Stimulated activated CD8-positive, alpha-beta memory T cell treated with anti-CD3 and anti-CD28 coated beads, Interleukin-15, amount 100 ng/mL, for 48 hours (primary cell): ENCODE measurements around the gene EXOC6B.
A peak's percentile ranks its signal among the peaks of the same experiment; 100 is the strongest.

Experiments used
- DNase-seq, 2 donors: peaks; one replicate each; pipeline ENCODE4 v3.0.0-alpha.2; 2020; ENCODE audit warnings: low read depth in 2 of 2

The EXOC6B gene

DNA sequence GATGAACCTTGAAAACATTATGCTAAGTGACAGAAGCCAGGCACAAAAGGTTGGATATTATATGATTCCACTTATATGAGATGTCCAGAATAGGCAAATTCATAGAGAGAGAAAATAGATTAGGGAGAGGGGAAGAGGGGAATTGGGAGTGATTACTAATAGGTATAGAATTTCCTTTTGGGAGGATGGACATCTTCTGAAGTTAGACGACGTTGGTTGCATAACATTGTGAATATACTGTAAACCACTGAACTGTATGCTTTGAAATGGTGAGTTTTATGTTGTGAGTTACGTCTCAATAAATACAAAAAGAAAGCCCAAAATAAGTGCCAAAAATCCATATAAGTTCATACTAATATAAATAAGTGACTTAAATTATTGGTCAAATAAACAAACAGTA lies 659.6 kb downstream of the EXOC6B start:
- DNase-seq: no peak

DNA sequence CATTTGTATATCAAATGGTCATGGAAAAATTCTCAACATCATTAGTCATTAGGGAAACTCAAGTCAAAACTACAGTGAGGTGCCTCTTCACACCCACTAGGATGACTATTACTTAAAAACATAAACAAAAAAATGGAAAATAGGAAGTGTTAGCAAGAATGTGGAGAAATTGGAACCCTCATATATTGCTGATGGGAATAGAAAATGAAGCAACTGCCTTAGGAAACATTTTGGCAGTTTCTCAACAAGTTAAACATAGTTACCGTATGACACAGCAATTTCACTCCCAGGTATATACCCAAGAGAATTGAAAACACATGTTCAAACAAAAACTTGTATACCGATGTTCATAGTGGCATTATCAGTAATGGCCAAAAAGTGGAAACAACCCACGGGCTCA lies 660.0 kb downstream of the EXOC6B start:
- DNase-seq: no peak

DNA sequence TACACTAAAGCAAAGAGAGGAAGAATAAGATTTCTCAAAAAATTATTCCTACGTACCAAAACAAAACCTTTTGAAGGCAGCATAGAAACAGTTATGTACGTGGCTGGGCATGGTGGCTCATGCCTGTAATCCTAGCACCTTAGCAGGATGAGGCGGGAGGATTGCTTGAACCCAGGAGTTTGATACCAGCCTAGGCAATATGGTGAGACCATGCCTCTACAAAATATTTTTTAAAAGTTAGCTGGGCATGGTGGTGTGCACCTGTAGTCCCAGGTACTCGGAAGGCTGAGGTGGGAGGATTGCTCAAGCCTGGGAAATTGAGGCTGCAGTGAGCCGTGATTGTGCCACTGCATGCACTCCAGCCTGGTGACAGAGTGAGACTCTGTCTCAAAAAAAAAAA lies 663.3 kb downstream of the EXOC6B start:
- DNase-seq: no peak

DNA sequence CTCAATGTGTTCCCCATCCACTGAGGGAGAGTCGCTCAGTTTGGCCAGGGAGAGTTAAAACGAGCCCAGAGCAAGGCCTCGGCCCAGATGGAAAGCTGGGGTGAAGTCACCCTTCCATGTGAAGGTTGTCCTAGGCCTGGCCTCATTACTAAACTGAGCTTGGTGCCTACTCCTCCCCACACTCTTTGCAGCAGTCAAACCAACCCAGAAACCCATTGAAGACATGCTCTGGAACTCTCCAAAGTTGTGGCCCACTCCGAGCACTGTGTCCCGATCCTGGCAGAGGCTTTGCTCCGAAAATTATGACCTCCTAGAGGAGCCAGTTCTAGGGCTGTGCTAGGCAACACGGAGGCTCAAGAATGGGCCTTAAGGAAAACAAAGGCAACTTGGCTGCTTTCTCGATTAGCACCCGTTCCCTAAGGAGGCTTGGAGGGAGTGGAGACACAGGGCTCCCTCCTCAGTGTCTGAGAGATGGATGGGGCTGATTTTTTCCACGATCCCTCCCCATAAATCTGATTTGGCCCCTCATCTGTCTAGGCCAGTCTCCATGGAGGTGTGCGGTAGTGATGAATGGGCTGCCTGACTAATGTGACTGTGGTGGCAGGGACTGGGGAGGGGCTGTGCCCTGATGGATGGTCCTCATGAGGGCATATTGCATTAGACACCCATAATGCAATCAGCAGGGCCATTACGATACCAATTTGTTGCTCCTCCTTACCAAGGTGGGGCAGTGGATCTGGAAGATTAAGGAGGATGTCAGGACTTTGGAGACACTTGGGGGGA lies 666.4 kb downstream of the EXOC6B start:
- DNase-seq: no peak

DNA sequence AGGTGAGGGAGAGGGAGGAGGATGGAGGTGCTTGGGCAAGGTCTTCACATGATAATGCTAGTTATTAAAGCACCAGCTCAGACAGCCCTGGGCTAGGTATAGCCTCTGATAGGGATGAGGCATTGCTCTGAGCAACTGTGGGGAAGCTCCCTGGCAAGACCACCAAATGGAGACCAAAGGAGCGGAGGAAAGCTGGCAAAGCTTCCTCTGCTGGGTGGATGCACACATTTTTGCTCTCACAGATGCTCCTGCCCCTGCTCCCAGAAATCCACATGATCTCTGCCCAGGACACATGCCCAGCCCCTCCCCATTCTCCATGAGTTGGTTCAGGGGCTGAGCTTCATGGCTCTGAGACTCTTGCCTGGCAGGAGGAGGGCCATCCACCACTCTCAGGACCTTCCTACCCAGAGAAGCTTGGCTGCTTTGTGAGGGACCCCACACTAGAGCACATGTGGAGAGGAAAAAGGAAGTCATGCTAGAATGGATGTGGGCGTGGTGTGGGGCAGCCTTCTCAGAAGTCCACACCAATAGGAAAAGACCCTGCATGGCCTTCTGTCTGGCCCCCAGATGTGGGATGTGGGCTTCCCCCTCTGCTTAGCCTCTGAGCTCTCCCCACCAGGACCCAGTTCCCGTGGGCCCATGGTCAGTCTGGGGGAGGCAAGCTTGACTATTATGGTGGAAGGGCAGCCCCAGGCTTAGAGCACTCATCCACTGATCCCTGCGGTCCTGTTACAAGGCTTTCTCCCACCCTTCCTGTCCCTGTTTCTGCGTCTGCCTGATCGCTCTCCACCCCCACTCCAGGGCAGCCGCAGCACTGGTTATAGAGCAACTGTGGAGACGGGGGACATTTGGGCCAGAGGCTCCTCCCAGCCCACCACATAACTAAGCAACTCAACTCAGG lies 667.7 kb downstream of the EXOC6B start:
- no peak for DNase-seq

DNA sequence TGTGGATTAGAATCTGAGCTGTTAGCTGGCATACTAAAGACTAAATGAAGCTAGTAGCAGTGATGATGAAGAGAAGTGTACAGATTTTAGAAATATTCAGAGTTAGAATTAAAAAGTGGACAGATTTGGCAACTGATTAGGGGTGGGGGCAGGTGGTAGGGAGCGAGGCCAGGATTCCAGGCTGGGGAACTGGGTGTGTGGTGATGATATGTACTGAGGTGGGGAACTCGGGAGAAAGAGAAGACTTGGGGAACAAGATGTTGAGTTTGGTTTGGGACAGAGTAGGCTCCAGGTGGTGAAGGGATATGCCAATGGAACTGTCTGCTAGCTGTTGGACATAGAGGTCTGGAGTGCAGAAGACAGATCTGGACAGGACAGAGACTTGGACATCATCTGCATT lies 669.0 kb downstream of the EXOC6B start:
- DNase-seq: no peak

DNA sequence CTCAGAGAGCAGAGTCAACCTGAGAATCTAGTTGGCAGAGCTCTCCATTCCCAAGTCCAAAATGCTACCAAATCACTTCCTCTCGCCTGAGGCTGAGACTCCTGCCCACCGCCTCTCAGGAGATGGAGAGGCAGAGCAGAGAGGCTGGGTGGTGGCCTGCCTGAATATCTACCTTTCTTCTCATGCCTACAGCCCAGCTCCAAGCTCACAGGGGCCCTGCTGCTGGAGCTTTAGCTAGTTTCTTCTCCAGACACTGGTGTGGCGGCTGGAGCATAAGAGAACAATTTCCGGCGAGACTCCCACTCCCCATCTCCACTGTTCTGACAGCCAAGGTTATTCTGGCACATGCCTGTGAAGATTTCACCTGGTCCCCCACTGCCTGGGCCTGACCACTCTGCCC lies 670.1 kb downstream of the EXOC6B start:
- DNase-seq: no peak

DNA sequence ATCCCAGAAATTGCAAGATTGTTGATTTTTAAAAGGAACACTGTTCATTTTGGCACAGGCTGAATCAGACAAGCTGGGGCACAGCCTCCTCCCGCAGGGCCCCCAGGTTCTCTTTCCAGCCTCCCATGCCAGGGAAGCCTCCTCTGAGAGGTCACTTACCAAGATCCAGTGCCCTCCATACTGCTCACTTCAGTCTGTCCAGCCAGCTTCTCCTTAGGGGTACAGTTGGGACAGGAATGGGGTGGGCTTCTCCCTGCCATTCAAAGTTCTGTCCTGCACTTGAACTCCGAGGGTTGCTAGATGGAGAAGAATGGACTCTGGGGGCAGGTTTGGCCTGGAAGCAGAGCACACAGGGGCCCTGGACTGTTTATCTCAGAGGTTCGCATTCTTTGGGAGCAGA lies 670.7 kb downstream of the EXOC6B start:
- no peak for DNase-seq

DNA sequence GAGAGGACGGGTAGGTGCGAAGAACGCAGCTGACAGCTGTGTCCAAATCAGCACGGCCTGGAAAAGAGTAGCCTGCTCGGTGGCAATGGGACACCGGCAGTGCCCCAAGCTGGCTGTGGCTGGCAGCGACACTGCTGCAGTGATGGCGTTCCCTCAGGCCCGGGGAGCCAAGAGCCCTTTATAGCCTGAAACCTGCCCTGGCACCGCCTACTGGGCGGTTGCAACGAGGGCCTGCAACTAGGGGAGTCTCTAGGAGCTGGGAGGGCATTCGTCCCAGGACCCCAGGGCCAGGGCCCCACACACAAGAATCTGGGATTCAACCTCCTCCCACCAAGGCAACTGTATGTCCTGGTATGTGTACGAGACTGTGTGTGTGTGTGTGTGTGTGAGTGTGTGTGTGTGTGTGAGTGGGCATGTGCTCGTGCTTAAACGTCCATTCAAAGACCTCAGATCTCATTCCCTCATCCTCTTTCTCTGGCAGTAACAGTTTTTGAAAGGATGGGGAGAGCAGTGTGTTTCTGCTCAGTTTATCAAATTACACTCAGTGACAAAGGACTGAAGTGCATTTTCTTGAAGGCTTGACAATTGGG lies 671.4 kb downstream of the EXOC6B start:
- no peak for DNase-seq

DNA sequence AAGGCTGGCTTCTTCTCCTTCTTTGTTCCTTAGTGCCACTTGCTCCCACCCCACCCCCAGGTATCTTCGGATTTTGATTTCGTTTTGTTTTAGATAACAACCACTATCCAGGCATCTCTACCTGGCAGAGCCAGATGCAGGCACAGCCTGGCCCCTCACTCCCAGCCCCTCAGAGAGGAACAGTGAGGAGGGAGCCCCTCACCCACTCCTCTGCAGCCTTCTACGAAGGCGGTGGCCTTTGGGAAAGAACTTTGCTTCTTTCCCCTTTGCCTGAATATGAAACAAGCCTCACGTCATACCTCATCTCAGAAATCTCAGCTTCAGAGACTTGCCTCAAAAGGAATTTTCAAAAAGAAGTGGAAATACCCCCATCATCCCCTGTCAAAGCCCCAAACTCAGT lies 671.9 kb downstream of the EXOC6B start:
- no peak for DNase-seq

DNA sequence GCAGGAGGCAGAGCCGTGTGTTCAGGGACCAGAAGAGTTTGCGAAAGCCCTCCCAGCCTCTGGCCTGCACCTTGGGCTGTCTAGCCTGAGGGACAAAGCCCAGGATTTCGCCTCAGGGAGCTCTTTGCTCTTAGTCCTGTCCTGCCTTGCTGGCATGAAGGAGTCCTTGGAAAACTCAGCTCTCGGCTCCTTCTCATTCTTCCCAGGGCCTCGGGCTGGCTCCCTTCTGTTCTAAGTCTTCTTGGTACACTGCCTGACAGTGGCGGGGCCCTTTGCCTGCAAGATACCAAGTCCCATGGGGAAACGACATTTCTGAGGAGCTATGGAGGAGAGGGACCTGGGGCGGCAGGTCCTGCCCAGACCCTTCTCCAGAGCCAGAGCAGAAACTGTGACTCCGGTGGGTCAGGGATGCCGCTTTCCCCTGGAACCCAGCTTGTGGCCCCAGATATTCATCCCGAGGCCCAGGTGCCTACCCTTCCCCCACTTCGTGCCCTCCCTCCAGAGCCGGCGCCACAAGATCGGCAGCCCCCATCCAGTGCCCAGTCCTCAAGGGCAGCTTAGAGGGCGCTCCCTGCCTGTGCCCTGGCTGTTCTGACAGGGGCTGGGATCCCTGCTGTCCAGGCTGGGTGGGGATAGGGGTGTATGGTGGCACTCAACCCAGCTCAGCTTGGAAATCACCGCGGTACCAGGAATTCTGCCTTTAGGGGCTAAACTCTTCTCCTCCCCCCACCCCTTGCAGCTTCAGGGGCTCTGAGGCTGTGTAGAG lies 672.6 kb downstream of the EXOC6B start:
- DNase-seq: no peak

DNA sequence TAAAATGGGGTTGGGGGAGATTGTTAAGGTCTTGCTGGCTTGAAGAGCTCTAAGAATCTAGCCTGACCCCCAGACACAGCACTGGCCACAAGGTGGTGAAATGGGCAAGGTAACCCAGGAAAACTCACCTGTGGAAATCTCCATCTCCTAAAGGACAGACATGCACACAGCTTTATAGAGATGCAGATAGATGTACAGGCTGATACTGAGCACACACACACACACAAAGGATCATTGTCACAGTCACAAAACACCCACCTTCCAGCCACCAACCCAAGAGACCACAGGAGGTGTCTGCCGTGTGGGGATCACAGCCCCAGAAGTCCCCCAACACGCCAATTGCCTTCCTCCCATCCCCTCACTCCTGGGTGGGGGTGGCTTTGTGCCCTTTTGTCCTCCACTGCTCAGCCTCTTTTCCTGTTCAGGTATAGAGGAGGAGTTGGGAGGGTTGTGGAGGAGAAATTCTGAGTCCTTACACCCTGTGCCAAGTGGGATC lies 674.9 kb downstream of the EXOC6B start:
- no peak for DNase-seq

DNA sequence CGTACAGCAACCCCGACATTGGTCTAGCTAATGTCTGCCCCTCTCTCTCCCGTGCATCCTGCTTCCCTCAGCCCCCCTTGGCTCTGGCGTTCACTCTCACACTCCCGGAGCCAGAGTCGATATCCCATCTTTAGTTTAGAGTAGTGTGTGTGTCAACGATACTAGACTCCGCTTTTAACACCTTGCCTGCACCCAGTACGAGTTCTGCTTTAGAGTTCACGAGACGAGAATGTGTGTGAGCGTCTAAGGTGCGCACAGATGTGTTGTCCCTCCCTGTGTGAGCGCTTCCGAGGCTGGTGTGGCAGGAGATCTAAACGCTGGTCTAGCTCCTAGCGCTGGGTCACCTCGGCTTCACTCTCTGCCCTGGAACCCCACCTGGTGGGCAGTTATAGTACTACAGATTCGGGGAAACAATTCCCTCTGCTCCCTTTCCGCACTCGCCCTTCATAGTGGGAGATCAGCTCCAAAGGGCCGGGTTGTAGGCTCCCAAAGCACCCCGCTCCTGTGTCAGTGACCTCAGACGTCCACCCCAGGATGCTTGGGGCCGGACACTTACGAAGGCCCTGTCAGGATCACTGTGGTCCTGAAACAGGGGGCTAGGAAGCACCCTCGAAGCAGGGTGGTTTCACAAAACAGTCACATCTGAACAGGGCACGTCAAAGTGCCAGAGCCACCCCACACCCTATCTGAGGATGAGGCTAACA lies 675.5 kb downstream of the EXOC6B start:
- peak; percentile 33 to 49 for DNase-seq

DNA sequence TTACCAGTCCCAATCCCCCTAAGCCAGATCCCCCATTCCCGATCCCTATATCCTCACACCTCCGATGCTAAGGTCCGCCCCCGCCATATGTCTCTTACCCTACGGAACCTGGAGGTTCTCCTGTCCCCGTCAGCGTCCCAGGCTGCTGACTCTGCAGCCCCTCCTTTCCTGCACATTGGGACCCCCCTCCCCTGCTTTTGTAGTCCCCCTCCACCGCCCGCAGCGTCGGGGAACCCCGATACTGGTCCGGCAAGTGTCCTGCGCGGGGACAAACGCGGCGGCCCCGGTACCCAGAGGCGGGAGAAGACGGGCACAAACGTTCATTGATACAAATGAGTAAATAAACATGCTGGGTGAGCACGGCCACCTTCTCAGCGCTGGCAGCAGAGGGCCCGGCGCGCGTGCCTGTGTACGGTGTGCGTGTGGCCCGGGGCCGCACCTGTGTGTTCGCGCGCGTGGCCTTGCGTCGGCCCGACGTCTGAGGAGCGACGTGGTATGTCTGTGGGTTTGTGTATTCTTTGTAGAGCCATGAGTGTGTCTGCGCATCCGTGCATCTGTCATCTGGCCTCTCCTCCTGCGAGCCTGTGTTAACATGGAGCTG lies 676.2 kb downstream of the EXOC6B start:
- no peak for DNase-seq

DNA sequence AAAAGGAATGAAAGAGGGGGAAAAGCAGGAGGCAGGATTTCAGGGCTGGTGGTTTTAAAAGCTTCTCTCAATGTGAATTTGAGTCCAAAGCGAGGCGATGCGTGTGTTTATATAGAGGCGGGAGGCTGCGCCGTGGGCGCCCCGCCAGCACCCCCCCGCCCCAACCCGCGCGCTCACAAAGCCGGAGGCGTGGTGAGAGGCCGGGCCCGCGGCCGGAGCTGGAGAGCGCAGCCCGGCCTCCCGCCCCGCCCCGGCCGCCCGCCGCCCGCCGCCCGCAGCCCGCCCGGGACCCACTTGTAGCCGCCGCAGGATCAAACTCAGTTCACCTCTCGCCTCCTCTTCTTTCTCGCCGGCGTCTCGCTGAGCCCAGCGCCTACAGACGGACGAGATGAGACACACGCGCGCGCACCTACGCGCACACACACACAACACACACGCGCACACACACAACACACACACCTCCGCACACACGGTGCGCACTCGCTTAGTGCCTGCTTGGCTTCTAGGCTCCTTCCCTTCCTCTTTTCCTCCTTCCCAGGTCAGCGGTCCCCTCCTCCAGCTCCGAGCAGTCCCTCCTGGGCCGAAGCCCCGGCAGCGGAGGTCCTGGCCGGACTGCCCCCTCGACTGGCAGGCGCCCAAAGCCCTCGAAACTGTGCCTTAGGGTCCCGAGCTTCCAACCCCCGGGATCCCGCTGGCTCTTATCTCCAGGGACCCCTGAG lies 676.8 kb downstream of the EXOC6B start:
- no peak for DNase-seq

DNA sequence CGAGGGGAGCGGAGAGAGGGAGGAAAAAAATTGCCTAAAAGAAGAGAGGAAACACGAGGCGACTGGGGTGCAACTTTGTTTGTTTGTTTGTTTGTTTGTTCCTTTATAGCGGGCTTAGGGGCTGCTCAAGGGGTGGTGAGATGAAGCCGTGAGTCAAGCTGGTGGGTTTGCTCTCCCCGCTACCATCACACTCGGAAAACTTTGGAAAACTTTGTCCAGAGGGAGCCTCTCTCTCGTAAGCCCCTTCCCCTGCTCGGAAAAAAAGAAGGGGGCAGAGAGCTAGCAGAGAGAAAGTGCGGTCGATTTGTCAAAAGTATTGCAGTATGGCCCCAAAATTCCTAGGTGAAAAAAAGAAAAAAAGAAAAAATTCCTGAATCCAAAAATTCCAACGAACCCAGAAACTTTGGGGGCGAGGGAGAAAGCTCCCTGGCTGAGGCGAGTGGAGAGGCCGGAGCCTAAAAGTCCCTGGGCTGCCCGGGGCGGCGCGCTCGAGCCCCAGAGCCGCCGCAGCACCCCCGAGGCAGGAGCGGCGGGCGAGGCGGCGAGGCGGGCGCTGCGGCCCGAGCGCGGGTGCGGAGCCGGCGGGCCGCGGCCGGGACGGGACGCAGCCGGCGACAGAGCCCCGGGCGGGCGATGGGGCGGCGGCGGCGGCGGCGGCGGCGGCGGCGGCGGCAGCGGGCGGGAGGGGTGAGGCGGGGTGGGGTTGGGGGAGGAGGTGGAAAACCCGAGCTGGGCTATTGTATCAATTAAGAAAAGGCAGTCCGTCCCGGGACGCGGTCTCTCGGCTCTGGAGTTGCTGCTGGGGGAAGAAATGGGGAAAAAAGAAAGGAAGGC lies 677.6 kb downstream of the EXOC6B start:
- no peak for DNase-seq

DNA sequence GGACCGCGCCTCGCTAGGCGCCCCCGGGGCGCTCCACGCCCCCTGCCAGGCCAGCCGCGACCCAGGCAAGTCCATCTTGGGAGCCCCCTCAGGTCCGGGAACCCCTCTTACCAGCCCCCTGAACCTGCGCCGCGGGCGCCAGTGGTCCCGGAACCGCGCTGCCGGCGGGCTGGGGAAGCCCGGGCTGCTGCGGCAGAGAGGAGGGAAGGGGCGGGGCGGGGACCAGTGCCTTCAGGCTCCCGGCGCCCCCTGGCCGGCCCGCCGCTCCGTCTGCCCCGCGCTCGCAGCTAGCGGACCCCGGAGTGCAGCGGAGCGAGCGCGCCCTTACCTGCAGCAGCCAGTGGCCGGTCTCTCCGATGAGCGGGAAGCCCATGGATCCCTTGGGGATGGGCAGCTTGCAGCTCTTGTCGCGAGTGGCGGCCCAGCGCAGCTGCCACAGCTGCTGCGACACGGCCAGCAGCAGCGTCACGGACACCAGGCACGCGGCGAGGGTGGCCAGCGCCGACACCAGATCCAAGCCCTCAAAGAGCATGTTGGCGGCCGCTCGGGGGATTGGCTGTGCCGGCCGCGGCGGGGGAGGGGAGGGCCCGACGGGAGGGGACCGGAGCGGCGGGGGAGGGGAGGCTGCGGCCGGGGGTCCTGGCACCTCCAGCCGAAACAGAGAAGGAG lies 678.4 kb downstream of the EXOC6B start, which contains the start of gene CYP26B1:
Gene CYP26B1, minus strand, starts transcription at position 560 of the 669 bp plus-strand sequence. Its CDS starts 28 bp downstream, at position 532.
- DNase-seq: no peak
